ENCODE data around the gene RNF208.
A peak's percentile ranks its signal among the peaks of the same experiment; 100 is the strongest.

RNF208 gene, protein sequence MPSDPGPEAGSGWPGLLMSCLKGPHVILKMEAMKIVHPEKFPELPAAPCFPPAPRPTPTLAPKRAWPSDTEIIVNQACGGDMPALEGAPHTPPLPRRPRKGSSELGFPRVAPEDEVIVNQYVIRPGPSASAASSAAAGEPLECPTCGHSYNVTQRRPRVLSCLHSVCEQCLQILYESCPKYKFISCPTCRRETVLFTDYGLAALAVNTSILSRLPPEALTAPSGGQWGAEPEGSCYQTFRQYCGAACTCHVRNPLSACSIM

GRCh38 chr9:137222190-137223077 is at the start of gene RNF208:
Gene RNF208 (minus strand): TSS chr9:137222240. CDS start chr9:137221212, 1,028 bp downstream.
- no peak for DNase-seq (ENCODE audit: low read depth, low spot score)

GRCh38 chr9:137271696-137272076 is 49.6 kb upstream of the RNF208 start:
- no peak for DNase-seq (ENCODE audit: low read depth, low spot score)

DNA sequence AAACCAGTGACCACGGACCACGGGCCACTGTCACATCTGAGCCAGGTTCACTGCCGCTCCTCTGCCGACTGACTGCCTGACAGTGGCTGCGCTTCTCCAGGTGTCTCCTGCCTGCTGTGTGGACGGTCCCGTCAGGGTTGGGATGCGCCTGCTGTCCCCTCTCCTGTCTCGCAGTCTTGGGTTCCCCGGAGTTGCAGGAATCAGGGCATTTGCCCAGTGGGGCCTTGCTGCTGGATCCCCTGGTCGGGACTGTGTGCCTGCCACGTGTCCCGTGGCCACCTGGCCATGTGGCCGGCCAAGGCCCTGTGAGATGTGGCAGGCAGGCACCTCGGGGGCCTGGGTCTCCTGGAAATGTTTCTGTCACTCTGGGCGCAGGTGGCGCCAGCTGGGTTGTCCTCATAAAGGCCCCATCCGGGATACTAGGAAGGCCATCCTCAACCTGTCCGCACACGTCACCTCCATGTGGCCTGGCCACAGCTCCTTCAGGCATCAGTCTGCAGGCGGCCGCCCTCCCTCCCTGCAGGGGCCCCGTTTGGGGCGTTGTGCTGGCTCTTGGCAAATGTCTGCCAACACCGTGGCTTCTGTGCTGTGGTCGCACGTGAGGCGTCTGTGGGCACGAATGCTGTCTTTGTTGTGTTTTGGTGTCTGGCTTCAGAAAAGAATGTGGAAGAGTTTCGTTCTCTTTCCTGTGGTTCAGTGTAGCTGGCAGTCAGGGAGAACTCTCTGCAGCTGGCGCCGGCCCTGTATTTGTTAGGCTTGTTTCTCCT is 49.1 kb upstream of the RNF208 start:
- no peak for DNase-seq (ENCODE audit: low read depth, low spot score)

- DNase-seq (ENCODE audit: low read depth, low spot score), result no peak
Measured at GRCh38 chr9:137269231-137269772, 47.3 kb upstream of the RNF208 start.

- DNase-seq (ENCODE audit: low read depth, low spot score), result no peak
Measured at GRCh38 chr9:137268538-137269201, 46.6 kb upstream of the RNF208 start.

DNA sequence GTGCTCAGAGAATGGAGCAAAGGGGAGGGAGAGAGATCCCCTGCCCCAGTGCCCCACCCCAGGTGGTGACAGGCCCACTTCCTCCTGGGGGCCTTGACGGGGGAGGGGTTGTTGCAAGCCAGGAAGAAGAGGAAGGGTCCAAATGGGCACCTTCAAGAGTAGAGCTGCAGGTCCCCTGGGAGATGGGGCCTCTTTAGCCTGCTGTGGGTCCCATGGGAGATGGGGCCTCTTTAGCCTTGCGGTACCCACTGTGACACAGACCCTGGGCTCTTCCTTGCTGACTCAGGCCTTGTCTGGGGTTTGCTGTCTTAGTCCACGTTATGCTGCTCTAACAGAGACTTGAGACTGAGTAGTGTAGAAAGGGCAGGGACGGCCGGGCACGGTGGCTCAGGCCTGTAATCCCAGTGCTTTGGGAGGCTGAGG is 45.9 kb upstream of the RNF208 start:
- DNase-seq (ENCODE audit: low read depth, low spot score), result no peak

DNA sequence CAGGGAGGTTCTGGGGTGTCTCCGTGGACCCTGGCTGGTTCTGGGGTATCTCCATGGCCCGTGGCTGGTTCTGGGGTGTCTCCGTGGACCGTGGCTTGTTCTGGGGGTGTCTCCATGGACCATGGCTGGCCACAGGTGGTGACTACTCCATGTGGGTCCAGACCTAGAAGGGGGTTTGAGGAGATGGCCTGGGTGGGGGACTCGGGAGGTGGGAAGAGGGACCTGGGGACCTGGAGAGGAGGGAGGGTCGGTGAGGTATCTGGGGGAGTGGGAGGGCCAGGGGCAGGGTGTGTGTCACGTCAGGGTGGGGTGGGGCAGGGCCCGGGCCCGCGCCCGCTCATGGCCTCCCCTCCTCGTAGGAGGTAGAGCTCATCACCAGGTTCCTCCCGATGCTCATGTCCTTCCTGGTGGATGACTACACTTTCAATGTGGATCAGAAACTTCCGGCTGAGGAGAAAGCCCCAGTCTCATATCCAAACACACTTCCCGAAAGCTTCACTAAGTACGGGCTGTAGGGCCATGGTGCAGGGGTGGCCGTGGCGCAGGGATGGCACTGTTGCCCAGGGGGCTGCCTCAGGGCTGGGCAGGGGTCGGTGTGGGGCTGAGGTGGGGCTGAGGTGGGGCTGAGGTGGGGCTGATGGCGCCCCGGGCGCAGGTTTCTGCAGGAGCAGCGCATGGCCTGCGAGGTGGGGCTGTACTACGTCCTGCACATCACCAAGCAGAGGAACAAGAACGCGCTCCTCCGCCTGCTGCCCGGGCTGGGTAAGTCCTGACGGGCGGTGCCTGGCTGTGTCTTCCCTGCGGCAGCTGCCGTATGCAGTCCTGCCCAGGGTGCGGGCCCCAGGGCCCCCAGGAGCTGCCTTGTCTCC is 44.8 kb upstream of the RNF208 start:
- no peak for DNase-seq (ENCODE audit: low read depth, low spot score)

DNA sequence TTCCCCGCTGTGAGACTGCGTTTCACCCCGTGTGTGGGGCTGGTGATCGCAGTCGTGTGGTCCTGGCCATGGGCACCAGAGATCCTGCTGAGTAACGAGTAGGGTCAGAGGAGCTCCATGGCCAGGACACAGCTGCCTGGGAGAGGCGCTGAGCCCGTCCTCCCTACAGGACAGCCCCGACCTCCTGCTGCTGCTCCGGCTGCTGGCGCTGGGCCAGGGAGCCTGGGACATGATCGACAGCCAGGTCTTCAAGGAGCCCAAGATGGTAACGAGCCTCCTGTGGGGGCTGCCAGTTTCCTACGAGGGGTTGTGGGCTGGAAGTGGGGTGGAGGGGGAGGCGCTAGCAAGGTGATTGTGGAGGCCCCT is 44.1 kb upstream of the RNF208 start:
- DNase-seq (ENCODE audit: low read depth, low spot score), result no peak

- DNase-seq (ENCODE audit: low read depth, low spot score), result no peak
Measured at GRCh38 chr9:137265496-137266161, 43.6 kb upstream of the RNF208 start.

- no peak for DNase-seq (ENCODE audit: low read depth, low spot score)
Measured at GRCh38 chr9:137264067-137264466, 42.0 kb upstream of the RNF208 start.

DNA sequence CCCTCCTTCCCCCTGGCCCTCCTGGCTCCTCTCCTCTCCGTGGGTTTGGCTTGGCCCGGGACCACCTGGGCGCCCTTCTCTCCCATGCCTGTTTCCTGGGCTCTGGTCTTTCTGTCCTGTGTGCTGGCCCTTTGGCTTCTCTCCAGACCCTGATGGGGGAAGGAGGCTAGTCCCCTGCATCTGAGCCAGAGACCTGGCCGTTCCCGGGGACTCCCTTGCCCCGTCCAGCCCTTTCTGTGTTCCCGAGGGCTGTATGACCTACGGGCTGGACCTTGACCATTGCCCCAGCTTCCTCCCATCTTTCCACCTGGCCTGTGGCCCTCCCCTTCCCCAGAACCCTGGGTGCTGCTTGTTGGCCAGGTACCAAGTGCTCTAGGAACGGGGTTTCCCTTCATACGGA is 41.5 kb upstream of the RNF208 start:
- no peak for DNase-seq (ENCODE audit: low read depth, low spot score)

- no peak for DNase-seq (ENCODE audit: low read depth, low spot score)
Measured at GRCh38 chr9:137262909-137263285, 40.9 kb upstream of the RNF208 start.

DNA sequence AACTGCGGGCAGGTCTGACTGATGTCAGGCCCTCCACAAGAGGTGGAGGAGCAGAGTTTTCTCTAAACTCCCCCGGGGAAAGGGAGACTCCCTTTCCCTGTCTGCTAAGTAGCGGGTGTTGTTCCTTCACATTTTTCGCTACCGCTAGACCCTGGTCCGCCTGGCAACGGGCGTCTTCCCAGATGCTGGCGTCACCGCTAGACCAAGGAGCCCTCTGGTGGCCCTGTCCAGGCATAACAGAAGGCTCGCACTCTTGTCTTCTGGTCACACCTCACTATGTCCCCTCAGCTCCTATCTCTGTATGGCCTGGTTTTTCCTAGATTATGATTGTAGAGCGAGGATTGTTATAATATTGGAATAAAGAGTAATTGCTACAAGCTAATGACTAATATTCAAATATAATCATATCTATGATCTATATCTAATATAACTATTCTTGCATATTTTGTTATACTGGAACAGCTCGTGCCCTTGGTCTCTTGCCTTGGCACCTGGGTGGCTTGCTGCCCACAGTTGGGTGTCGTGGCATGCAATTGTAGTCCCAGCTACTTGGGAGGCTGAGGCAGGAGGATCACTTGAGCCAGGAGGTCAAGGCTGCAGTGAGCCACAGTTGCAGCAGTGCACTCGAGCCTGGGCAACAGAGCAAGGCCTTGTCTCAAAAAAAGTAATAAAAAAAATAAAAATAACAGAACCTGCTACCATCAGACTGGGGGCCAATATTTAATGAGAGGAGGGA is 40.3 kb upstream of the RNF208 start:
- DNase-seq (ENCODE audit: low read depth, low spot score), result peak; percentile 64

GRCh38 chr9:137256856-137257255 is 34.8 kb upstream of the RNF208 start:
- no peak for DNase-seq (ENCODE audit: low read depth, low spot score)

- no peak for DNase-seq (ENCODE audit: low read depth, low spot score)
Measured at GRCh38 chr9:137256362-137256761, 34.3 kb upstream of the RNF208 start.

DNA sequence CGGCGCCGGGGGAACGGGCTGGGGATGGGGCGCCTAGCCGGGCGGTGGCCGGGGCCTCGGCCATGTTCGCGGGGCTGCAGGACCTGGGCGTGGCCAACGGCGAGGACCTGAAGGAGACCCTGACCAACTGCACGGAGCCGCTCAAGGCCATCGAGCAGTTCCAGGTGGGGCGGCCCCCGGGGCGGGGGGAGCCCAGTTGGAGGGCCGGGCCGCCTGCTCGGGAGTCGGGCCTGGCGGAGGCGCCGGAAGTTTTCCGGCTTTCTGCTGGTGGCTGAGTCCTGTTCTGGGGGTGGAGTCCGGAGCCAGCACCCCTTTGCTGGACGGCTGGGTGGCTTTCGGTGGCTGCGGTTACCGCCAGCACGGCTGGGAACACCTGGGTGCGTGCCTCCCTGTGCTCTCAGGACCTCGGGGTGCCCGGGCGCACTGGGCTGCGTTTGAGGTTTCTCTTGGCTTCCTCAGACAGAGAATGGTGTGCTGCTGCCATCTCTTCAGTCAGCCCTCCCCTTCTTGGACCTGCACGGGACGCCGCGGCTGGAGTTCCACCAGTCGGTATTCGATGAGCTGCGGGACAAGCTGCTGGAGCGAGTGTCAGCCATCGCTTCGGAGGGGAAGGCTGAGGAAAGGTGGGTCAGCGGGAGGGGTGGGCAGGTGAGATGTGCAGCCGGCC is 33.5 kb upstream of the RNF208 start:
- DNase-seq (ENCODE audit: low read depth, low spot score), result no peak

DNA sequence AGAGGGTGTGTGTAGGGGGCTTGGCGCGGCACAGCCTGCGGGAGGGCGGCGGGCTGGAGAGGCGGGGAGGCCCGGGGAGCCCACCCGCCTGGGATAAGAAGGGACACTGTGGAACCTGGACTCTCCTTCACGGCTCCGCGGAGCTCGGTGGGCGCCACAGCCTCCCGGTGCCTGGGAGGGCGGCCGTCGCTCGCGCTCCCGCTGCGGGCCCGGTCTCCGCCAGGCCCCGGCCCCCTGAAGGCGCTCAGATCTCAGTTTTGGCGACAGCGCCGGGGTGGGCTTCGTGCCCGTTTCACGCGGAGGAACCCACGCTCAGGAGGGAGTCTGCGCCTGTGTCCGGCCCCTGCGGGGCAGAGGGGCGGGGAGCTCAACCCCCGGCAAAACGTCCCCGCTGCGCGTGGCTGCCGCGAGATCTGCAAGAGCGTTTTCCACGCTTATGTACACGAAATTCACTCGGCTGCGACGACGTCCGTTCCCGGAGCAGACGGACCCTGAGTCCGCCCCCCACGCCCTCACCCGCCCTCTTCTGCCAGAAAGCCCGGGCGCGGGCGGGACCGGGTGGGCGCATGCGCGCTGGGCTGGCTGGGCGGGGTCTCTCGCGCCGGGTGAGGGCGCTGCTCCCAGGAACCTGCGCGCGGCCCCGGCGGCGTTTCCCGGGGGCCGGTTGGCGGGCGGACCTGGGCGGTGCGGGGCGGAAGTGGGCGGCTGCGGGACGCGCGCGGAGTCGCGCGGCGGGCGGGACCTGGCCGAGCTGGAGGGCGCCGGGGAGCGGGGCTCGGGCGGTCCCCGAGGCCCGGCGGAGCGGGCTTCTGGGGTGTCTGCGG is 32.8 kb upstream of the RNF208 start, which contains the start of gene NELFB:
Gene NELFB (plus strand): TSS at position 704 of the 824 bp plus-strand sequence.
- peak; percentile 88 for DNase-seq (ENCODE audit: low read depth, low spot score)

Measured in ELF-1 (cell line).